NCI-H748 (cell line): Measurements from ENCODE around the gene TBC1D8.

ENCODE experiments used
- DNase-seq: peaks from one replicate; lab custom pipeline; 2025; ENCODE audit not compliant: unreplicated experiment; lab: John Stamatoyannopoulos, UW

TBC1D8 gene

DNA sequence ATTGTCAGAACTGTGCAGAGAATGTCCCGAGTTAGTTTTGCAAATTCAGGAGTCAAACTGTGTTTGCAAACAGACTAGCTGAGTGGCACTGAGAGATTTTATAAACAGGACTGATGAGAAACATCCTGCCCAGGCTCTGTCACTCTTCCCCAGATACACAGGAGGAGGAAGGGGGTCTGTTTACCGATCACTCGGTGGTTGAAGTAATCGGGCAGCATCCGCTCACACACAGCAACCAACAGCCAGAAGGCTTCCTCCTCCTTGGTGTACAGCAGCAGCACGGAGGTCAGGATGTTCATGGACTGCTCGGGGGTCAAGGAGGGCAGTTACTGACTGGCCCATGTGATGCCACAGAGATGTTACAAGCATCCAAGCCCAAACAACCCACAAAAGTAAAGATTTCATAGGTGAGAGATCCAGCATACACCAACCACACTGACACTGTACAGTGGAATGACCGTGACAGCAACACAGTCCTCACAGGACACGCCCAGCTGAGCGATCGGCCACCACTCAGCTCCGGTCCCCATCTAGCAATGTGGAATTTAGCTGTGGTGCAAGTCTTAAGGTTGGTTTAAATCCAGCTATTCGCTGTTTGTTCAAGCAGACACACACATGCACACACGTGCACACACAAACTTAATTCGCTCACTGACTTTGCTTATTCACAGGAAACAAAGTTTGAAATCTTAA is 119.0 kb downstream of the TBC1D8 start:
- DNase-seq: no peak

DNA sequence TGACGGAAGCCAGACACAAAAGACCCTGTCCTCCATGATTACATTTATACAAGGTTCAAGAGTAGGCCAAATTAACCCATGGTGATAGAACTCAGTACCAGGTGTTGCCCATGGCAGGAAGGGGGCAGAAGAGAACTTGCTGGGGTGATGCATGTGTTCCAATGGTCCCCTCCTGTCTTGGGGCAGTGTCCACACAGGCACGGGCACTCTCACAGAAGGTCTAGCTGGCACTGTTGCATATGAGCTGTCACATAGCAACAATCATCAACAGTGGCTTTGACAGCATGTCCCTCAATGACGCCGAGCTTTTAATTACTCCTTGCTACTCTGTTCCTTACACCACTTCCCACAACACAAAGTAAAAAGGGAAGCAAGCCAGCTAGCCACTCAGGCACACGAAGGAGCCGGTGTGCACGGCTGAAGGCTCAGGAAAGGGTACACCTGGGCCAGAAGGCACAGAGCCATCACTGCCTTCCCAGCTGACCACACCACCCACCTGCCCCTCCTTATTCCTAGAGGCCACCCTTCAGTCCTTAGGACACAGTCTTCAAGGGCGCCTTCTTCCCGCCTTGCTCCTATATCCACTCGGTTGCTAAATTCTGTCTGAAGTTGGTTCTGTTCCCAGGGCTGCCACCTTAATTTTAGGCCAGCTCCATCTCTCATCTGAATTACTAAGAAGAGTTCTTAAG is 120.2 kb downstream of the TBC1D8 start:
- DNase-seq: no peak

- no peak for DNase-seq
These were observed 123.3 kb downstream of the TBC1D8 start for GRCh38 chr2:101027852-101028251.

DNA sequence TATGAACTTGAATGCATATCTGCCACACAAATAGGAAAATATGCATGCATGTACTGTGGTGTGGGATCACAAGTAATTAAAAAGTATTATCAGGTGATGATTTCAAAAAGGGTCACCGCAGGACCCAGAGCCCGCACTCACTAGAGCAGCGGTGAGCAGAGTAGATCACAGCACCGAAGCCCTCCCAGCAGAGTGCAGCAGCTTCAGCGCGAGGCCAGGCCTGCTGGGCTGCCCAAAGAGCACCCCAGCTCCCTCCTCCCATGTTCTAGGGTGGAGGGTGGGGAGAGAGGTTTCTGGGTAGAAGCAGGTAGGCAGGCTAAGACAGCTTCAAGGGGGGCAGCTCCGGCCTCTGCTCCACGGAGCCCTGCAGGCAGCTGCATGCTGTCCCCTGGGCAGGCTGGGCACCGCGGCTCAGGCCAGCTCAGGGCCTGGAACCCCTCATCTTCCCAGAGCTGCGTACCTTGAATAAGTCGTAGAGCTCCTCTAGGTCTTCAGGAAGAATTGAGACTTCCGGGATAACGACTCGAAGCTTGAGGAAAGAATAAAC is 124.2 kb downstream of the TBC1D8 start:
- no peak for DNase-seq

DNA sequence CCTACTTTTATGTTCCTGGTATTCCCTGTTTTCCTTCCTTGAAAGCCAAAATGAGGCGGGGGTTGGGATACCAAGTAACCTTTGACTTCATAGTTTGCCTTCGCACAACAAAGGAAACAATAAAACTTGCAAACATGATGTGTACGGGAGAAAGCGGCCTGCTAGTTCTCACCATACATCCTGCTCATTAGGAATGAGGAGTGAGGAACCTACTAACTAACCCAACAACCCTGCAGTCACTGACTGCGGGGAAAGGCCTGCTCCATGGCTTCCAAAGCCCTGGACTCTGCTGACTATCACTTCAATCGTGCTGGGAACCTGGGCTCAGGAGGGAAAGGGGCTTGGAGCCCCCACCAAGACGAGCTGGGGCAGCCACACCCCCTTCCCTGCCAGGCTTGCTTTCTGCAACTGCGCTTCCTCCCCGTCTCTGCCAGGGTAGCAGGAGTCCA is 124.9 kb downstream of the TBC1D8 start:
- DNase-seq: no peak

- no peak for DNase-seq
These were observed 125.6 kb downstream of the TBC1D8 start for GRCh38 chr2:101025561-101025960.

DNA sequence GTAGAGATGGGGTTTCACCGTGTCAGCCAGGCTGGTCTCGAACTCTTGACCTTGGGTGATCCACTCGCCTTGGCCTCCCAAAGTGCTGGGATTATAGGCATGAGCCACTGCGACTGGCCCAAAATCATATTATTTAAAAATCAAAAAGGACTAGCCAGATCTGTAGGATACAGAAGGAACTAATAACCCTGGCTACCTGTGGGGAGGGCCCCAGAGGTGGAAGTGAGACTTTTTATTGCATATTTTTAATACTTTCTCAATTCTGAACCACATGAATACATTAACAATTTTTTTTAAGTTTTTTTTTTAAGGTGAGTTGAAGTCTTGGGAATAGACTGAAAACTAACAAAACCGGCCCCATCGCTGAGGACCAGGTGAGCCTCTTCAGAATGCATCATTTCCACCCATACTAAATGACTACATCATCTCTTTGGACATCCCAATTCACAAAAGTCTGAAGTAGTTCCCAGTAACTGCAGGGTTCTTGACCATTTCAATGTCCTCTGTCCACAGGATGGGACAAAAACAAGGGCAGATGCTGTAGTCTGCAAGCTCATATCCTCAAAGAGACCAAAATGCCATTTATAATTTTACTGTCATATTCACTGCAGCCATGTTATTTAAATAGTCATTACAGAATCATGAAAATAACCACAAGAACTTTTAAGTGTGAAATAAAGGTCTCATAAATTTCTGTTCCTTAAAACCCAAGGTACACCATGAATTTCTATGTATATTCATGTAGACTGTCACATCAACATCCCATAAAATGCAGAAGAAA is 127.7 kb downstream of the TBC1D8 start:
- DNase-seq: no peak

GRCh38 chr2:101022221-101022620 is 129.0 kb downstream of the TBC1D8 start:
- no peak for DNase-seq

DNA sequence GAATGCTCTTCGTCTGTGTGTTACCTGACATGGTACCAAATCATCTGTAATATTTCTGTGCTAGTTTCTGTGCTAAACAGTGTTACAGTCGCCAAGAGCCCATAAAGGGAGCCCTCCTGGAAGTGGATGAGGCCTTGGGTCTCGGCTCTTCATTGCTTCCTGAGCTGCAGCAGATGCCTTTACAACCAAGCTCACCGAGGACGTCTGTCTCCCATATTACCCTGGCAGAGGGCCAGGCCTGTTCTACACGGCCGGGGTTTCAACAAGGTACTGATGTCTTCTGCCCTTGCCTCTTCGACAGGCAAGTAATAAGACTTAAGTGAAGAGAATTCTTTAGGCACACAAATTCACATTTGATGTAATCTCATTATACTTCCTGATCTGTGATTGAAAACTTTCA is 132.2 kb downstream of the TBC1D8 start:
- no peak for DNase-seq

GRCh38 chr2:101017371-101017770 is 133.8 kb downstream of the TBC1D8 start:
- no peak for DNase-seq

GRCh38 chr2:101014264-101014857 is 136.8 kb downstream of the TBC1D8 start:
- DNase-seq: no peak

DNA sequence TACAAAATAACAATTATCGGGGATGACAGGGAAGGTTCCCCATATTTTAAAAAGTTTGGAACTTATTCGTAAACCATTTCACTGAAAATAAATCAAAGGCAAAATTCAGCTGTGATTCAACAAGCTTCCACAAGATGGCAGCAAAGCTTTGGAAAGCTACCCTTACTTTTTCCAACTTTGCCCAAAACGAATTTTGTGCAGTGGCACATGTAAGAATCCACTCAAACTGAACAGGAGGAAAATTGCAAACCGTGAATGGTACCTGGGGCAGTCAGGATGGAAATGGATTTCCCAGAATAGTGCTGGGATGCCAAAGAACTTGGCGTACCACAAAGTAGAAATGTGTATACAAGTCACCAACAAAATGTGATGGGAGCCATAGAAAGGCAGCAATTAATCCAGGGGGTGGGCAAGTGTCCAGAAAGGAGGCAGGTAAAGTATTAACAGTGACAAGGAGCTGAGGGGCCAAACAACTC is 138.4 kb downstream of the TBC1D8 start:
- peak; percentile 42 for DNase-seq

DNA sequence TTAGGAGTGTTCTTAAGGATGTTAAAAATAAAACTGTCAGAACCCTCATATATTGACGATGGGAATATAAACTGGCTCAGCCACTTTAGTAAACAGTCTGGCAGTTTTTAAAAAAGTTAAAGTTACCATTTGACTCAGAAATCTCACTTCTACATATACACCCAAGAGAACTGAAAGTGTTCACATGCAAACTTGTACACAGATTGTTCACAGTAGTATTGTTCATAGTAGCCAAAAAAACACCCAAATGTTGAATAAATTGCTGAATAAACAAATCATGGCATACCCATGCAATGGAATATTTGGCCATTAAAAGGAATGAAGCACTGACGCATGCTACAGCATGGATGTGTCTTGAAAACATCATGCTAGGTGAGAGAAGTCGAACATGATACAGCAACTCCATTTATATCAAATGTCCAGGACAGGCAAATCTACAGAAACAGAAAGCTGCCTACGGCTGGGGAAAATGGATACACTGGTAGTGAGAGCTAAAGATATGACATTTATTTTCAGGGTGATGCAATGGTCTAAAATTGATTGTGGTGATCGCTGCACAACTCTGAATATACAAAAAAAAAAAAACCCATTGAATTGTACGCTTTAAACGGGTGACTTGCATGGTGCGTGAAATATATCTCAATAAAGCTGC is 139.0 kb downstream of the TBC1D8 start:
- no peak for DNase-seq

GRCh38 chr2:101011152-101011551 is 140.0 kb downstream of the TBC1D8 start:
- no peak for DNase-seq

GRCh38 chr2:101007415-101008345 is 143.5 kb downstream of the TBC1D8 start:
- no peak for DNase-seq

DNA sequence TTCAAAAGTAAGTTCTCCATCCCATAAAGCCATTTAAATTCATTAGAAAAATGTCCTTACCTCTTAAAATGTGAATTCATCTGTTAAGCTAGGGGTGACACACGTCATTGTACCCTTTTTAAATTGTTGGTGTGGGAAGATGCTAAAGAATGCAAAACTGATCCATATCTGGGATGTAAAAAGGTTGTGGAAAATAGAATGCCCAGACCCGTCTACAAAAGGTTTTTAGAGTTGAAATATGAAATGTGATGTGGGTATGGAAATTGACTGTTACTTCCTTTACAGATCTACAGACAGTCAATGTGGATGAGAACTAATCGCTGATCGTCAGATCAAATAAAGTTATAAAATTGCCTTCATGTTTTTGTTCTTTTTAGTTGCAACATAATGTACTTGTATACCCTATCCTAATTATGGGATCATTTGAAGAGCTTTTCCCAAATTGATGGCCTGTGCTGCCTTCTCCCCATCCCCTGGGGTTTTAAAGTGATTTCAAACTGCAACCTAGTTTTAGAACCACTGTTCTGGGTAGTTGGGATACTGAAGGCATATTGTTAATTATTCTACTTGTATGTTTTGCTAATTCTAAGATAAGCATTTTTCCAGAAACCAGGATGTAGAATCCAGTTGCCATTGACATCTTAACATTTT is 145.0 kb downstream of the TBC1D8 start:
- DNase-seq: no peak

GRCh38 chr2:101004620-101005325 is 146.4 kb downstream of the TBC1D8 start:
- DNase-seq: no peak

DNA sequence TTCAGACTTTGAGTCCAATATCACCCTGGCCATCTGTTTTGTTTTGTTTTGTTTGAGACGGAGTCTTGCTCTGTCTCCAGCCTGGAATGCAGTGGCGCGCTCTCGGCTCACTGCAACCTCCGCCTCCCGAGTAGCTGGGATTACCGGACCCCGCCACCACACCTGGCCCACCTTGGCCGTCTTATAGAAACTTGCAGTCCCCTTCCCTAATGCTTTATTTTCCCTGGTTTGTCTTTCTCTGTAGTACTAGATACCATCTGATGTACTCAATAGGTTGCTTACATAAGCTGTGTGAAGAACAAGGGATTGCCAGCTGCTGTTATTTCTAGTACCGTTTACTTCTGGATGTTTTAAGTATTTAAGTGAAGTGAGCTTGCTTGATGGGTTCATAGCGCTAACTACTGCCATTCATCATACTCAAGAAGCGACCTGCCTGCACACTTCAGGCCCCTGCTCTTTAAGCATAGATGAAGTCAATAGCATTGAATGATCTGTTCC is 147.9 kb downstream of the TBC1D8 start:
- no peak for DNase-seq
